ENCODE data around the gene PRCC.

The PRCC gene

DNA sequence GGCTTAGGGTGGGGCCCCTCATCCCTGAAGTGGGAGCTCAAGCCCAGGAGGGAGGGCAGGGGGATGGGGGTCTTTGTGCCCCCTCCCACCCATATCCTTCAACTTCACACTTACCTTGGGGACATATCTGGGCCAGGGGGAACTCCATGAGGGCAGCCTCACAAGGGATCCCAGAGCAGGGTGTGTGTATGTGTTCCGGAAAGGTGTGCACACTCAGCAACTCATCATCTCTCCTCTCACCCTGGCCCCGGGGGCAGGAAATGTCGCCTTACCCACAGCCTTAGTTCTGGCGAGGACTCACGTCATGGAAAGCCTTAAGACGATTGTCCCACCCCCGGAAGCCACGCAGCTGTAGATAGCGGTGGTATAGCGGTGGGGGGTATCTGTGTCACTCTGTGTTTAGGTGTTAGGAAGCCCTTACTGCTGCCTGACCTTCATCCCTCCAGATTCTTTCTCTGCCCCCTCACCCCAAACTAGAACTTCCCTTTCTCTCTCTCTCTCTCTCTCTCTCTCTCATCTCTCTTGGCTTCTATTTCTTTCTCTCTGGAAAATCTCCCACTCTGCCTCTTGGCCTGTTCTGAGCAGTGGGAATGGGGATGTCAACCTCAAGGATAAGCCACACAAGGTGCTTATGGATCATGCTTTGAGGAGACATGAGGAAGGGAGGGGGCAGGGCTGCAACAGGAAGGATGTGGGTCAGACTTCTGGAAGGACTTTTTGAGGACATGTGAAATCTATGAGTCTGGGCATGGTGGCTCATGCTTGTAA, 49.4 kb downstream of the PRCC start, which contains the start of gene SH2D2A:
Gene SH2D2A (minus strand): TSS at position 288 of the 768 bp plus-strand sequence. CDS start 140 bp downstream, at position 148.
- TF ChIP-seq, protein P1, sequence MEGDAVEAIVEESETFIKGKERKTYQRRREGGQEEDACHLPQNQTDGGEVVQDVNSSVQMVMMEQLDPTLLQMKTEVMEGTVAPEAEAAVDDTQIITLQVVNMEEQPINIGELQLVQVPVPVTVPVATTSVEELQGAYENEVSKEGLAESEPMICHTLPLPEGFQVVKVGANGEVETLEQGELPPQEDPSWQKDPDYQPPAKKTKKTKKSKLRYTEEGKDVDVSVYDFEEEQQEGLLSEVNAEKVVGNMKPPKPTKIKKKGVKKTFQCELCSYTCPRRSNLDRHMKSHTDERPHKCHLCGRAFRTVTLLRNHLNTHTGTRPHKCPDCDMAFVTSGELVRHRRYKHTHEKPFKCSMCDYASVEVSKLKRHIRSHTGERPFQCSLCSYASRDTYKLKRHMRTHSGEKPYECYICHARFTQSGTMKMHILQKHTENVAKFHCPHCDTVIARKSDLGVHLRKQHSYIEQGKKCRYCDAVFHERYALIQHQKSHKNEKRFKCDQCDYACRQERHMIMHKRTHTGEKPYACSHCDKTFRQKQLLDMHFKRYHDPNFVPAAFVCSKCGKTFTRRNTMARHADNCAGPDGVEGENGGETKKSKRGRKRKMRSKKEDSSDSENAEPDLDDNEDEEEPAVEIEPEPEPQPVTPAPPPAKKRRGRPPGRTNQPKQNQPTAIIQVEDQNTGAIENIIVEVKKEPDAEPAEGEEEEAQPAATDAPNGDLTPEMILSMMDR (IDR thresholded peaks at IDR 0.05; ENCODE audit: low read depth, low read length): no peak

DNA sequence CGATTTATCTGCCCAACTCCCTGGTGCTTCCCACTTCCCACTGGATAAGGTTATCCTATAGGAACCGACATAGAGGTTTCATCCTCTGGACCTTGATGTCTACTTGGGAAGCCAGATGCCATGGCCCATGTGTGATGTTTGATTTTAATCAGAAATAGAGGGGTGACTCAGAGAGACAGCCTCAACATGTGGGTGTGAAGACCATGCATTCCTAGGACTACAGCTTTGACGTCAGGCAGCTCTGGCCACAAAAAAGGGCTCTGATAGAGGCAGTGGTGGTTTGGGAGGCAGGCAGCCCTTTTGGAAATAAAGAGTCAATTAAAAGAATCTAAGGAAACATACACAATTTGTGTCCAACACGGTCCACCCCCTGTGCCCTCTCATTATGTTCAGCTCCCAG, 54.5 kb downstream of the PRCC start:
- TF ChIP-seq, protein P1 (IDR thresholded peaks at IDR 0.05; ENCODE audit: low read depth, low read length): no peak
- no peak for DNase-seq (ENCODE audit: extremely low read depth, low read depth)

More for the DNA sequence above, 49.4 kb downstream of the PRCC start, which contains the start of gene SH2D2A:
- DNase-seq (ENCODE audit: extremely low read depth, low read depth): no peak

DNA sequence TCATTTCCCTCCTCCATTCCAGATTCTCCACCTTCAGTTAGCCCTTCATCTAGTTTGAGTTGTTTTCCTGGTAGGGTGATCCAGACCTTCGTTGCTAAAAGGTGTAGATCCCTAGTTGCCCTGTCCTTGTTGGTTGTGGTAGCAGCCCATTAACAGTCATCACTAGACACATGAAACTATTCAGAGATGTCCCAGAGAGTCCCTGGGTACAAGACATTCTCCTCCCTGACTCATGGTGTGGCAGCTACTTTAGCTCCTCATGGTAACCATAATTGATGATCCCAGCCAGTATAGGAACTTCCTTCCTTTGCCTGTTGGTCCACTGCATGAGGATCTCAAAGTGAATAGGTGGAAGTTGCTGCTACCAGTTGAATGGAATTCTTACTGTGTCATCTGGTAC, 55.3 kb downstream of the PRCC start:
- TF ChIP-seq, protein P1 (IDR thresholded peaks at IDR 0.05; ENCODE audit: low read depth, low read length): no peak
- no peak for DNase-seq (ENCODE audit: extremely low read depth, low read depth)

DNA sequence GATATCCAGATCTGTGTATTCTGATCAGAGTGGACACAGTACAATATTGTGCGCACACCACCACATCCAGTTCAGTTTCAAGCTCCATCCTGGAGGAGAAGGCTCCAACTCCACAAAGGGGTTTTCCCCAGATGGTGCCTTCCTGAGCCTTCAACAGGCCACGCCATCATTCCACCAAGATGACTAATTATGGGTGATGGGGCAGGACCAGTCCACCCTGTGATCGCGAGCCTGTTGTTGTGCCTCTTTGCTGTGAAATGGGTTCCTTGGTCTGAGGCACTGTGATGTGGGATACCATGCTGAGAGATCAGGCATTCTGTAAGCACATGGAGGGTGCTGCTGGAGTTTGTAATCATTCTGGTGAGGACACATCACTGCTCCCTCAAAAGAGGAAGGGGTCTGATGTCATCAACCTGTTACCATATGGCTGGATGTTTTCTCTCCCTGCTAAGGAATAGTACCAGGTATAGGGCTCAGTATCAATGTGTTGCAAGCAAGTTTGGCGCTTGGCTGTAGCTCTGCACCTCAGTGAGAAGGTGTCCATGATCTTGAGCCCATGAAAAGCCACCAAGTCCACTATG, 56.0 kb downstream of the PRCC start:
- TF ChIP-seq, protein P1 (IDR thresholded peaks at IDR 0.05; ENCODE audit: low read depth, low read length): no peak
- no peak for DNase-seq (ENCODE audit: extremely low read depth, low read depth)

DNA sequence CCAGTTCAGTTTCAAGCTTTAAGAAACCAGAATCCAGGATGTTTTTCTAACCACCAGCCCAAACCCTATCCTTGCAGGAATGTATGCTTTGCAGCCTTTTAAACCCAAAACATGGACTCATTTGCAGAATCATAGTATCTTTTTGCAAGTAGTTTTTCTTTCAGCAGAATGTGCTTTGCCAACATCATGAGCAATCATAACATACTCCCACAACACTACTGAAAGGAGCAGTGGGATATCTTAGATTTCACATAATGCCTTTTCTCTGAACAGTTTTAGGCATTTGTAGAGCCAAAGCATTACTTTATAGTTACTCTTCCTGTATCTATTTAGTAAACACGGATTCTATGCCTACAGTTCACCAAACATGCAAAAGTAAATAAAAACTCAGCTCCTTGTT, 59.3 kb downstream of the PRCC start:
- no peak for DNase-seq (ENCODE audit: extremely low read depth, low read depth)
- TF ChIP-seq, protein P1 (IDR thresholded peaks at IDR 0.05; ENCODE audit: low read depth, low read length): no peak

DNA sequence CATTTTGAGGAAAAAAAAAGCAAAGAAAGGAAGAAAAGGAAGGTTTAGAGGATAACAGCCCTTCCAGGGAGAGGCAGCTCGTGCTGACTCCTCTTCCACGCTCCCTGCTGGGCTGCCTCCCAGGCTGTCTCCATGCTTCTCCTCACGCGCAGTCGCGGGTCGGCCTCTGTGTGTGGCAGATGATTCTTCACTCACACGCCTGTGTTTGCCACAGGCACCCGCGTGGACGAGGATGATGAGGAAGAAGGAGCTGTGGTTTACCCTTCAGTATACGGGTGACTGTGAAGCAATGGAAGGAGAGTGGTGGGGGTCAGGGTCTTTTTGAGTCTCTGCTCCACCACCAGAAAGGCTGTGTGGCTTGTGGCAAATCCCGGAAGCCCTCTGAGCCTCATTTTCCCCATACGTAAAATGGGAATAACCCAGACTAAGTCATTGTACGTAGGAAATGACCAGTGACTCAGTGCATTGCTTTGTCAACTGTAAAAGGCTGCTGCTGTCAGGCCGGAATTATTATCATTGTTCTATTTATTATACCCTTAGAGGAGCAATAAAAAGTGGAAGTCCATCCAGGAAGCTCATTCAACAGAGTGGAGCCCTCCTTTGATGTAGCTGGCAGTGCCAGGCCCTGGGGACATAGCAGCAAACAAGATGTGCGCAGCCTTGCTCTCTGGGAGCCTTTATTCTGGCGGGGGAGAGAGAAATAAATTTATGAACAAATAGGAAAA, 61.2 kb downstream of the PRCC start:
- no peak for DNase-seq (ENCODE audit: extremely low read depth, low read depth)
- TF ChIP-seq, protein P1 (IDR thresholded peaks at IDR 0.05; ENCODE audit: low read depth, low read length): no peak

DNA sequence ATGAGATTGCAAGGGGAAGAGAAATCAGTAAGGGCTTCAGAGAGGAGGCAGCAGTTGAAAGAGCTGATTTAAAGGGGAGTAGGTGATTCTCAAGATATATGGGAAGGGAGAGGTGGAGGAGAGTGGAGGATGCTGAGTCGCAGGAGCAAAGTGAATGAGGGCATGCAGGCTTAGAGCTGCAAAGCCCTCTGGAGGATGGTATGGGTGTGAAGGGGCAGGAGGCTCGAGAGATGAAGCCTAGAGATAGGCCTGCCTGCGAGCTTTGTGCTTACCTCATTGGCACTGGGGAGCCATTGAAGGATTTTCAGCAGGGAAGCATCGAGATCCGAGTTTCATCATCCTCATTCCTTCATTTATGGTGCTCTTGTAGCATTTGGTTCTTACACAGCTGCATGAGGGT, 65.1 kb downstream of the PRCC start:
- no peak for DNase-seq (ENCODE audit: extremely low read depth, low read depth)
- TF ChIP-seq, protein P1 (IDR thresholded peaks at IDR 0.05; ENCODE audit: low read depth, low read length): no peak; the same call in 1 of the 2 replicates

All from AG09319 (cell line).